Stimulated activated CD8-positive, alpha-beta memory T cell treated with anti-CD3 and anti-CD28 coated beads, Interleukin-7, amount 100 ng/mL, for 1 hour (primary cell): Measurements from ENCODE around the gene OMP.

ENCODE experiments used
- DNase-seq, 2 donors: peaks; one replicate each; pipeline ENCODE4 v3.0.0-alpha.2; 2020; ENCODE audit warnings: low read depth in 2 of 2

OMP gene

DNA sequence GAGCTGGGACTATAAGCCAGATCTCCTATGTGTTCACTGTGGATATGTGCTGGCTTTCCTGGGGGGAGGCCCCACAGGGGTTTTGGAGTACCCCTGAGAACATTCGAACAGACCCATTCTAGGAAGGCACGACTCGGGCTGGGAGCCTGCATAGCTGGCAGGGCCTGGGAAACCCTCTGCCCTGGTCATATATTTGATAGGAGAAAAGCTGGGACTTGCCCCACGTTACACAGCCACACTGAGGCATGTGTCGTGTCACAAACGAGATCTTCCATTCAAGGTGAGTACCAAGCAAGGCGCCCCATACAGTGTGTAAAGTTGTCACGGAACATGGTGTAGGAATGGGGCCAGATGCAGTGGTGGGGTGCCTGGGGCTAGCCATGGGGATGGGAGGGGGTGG, 36.6 kb downstream of the OMP start:
- DNase-seq = no peak

DNA sequence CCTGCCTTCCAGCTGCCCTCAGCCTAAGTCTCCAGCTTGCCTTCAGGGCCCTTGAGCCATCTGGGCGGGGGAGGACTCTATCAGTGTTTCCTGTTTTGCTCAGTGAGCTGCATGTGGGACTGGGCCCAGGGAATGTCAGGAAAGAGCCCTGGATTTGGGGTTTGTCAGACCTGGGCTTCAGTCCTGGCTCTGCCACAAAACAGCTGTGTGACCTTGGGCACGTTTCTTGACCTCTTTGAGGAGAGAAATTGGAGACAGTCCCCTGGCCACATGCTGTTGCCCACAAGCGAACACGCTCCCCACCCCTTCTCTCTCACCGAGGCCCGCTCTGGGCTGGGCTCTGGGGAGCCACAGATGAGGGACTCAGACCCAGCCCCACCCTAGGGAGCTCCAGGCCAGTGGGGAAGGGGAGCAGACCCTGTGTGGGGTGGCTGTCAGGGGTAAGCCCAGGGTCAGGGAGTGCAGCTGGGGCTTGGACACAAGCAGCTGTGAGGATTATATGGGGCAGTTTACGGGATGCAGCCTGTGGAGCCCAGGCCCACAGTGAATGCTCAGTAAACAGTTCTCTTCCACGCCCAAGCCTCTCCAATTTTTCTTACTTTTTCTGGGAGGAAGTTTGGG, 37.7 kb downstream of the OMP start:
- DNase-seq = no peak

DNA sequence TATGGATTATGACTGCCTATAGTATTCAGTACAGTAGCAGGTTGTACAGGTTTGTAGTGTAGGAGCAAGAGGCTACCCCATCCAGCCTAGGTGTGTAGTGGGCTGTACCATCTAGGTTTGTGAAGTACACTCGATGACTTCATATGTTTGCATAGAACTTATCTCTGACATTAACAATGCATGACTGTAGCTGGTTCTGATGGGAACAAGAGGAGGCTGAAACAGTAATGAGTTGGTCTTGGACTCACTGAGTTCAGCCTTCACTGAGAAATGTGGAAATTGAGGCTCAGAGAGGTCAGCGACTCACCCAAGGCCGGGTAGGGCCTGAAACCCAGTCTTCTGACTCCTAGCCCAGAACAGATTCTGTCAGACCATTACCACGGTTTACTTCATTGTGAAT, 38.4 kb downstream of the OMP start:
- no peak for DNase-seq

DNA sequence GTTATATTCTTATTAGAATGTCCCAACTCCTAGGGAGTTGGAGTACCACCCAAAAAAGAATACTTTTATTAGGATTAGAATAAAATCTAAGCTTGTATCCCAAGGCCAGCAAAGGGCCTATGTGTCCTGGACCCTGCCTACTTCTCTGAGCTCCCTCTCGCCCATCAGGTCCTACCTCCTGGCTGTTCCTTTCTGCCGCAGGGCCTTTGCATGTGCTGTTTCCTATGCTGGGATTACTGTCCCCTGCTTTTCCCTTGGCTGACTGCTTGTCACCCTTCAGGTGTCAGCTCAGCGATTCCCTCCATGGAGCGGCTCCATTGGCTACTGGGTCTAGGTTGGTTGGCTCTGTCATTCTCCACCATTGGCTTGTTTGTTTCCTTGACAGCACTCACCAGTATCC, 38.8 kb downstream of the OMP start:
- no peak for DNase-seq

DNA sequence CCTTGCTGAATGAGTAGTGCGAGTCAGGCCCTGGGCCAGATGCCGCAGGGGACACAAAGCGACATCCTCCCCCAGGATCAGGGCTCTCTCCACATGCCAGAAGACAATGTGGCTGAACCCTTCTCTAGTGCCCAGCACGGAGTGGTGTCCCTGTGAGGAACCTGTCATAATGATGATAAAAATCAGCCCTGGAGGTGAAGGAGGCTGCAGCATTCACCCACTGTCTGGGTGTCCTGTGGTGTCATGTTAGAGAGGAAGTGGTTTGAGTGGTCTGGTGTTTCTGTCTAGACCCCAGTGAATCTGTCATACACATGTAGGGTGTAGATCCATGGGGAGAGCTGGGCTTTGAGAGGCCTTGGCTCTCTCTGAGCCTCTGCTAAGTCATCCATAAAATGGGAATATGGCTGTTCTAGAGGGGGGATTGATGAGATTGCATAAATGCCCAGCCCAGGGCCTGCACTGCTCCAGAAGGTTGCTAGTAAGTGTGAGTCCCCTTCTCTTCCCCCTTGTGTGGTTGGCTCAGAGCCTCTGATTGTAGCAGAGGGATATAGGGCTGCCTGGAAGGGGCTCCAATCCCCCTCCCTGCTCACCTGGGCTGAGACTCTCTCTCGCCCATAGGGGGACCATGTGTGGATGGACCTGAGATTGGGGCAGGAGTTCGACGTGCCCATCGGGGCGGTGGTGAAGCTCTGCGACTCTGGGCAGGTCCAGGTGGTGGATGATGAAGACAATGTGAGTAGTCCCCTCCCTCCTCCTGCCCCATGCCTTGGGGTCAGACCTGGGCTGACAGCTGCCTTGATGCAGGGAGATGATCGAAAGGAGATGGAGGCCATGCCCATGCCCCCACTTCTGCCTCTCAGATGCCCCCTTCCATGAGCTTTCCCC, 39.7 kb downstream of the OMP start:
- no peak for DNase-seq

DNA sequence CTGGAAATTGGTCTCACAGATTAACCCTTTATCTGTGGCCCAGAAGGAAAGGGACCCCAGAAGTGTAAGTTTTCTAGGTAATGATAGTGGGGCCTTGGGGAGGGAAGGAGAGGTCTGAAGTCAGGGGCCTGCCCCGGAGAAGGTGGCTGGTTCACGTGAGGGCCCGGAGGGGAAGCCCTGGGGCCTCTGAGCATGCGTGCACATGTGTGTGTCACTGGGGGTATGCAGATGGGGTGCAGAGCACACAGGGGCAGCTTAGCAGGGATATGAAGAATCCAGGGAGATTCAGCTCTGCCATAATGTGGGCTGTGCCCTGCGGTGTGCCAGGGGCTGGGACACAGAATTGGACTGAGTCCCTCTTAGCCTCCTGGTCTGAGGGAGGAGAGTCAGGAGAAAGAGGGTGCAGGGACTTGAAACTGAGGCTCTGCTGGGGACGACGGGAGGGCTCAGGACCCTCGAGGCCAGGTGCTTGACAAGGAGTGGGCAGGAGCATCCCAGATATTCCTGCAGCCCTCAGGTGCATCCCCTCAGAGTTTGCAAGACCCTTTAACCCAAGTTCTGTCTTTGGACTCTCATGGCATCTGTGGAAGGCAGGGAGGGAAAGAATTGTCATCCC, 40.9 kb downstream of the OMP start:
- DNase-seq = no peak

DNA sequence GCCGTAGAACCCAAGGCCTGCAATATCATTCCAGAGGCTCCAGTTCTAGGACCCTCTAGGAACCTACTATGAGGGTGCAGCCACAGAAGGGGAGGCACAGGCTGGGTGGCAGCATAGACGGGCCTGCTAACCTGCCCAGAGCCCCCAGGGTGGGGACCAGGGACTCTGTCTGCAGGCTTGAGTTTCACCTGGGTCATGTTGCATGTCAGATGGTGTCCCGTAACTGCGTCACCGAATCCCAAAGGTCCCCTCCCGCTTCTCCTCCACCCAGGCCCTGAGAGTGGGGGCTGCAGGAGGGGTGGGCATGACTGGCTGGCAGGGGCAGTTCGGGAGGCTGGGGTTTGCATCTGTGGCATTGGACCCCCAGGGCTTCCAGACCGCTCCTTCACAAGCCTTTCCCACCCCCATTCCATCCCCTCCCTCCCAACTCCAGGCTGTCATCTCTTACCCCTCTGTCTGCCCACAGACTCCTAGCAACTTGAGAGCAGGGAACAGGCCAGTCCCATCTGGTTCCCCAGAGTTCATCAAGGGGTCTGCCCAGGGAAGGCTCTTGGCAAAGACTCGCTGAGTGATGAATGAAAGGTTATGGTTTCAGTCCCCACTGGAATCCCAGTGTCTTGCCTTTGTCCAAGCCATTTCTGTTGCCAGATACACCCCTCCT, 41.7 kb downstream of the OMP start:
- no peak for DNase-seq

DNA sequence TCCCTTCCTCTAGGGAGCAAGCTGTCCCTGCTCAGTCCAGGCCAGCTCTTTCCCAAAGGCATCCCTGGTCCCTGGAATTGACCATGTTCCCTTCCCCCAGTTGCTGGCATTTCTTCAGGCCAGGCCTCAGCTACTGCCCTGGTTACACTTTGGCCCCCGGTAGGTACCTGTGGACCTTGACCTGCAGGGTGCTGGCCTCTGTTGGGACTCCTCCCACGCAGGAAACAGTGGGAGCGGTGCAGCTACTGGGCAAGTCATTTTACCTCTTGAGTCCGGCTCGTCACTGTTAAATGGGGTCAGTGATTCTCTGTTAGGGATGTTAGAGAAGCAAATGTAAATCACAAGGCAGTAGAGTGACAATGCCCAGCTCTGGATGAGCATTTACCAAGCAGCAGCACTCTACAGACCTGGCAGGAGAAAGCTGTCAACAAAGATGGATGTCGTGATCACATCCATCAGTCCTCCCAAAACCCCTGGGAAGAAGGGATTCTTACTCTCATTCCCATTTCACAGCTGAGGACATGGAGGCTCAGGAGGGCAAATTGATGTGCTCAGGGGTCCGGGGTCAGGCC, 42.3 kb downstream of the OMP start:
- no peak for DNase-seq

DNA sequence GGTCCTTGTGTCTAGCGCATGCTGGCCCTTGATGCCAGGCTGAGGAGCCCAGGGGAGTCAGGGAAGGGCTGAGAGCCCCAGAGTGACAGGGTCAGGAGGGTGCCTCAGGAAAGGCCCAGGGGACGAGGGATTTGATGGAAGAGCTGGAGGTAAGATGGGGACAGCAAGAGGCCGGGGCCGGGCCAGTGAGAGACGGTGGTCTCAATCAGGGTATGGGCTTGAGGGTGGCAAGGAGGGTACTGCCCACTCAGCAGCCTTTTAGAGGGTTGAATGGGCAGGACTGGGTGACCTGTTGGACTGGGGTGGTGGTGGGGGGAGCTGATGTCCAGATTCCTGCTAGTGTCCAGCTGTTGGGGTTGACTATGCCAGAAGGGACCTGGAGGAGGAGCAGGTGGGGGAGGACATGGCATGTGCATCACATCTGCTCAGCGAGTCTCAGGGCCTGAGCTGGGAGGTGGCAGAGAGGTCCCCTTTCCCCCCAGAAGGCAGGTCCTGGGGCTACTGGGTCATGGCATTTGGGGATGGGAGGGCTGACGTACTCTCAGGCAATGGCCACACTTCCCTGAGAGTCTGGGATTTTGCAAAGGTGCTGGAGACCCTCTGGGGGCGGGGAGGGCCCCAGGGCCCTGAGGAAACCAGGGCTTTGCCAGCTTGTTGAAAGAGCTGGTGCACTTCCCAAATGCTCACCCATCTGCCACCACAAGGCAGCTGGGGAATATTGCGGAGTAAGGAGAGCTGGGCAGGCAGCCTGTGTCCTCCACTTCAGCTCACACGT, 43.8 kb downstream of the OMP start:
- no peak for DNase-seq

DNA sequence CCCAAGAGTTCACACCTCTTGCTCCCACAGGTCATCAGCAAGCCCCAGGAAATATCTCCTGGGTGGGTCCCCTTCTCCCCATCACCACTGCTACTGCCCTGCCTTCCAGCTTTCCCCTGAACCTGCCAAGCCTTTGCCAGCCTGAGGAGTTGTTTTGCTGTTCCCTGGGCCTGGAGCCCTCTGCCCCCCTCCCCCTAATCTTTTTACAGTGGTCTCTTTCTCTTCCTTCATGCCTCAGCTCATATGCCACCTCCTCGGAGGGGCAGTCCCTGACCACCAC, 44.3 kb downstream of the OMP start:
- DNase-seq = no peak

DNA sequence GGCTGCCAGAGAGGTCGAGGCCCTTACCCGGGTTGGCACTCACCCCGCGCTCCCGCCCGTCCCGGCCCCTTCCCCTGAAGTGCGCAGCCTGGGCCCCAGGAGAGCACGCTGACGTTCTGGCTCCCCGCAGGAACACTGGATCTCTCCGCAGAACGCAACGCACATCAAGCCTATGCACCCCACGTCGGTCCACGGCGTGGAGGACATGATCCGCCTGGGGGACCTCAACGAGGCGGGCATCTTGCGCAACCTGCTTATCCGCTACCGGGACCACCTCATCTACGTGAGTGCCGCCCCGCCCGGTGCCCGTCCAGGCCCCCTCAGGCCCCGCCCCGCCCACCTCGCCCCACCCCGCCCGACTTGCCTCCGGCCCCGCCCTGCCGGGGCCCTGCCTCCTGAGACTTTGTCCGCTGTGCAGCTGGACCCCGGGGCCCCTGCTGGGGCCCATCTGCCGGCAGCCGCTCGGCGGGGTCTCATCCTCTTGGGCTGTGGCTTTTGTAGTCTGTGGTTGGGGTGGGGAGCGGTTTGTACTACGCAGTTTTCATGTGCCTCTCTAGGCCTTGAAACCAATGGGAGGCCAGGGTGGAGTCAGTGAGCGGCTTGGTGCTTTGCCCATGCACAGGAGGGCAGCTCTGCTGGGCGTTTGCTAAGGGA, 45.2 kb downstream of the OMP start:
- DNase-seq = peak in 1 of 2 donors; percentile 20

DNA sequence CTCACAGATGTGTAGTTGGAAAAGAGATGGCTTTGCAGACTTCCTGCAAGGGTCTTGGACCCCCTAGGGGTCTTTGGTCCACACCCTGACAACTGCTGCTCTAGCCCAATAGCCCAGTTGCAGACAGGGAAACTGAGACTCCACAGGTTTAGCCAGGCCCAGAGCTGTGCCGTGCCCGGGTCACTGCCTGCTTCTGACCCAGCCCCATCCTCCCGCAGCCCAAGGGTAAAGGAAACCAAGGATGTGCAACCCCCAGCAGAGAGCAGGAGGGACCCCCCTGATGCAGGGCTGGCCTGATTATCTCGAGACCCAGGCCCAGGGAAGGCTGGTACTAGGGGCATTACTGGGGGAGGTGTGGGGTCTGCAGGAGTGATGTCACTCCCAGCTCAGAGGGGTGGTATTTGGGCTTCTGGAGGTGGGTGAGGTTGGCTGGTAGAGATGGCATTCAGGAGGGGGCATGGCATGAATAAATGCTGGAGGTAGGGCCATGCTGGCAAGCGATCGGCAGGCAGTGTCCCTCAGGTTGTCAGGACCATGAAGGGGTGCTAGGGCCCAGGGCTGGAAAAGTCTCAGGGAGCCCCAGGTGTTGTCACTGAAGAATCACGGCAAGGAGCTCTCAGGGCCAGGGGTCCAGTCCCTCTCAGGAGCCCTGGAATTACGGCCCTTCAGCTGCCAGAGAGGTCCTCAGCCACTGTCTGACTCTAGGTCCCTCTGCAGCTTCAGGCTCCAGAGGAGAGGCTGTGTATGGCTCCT, 46.5 kb downstream of the OMP start:
- no peak for DNase-seq

DNA sequence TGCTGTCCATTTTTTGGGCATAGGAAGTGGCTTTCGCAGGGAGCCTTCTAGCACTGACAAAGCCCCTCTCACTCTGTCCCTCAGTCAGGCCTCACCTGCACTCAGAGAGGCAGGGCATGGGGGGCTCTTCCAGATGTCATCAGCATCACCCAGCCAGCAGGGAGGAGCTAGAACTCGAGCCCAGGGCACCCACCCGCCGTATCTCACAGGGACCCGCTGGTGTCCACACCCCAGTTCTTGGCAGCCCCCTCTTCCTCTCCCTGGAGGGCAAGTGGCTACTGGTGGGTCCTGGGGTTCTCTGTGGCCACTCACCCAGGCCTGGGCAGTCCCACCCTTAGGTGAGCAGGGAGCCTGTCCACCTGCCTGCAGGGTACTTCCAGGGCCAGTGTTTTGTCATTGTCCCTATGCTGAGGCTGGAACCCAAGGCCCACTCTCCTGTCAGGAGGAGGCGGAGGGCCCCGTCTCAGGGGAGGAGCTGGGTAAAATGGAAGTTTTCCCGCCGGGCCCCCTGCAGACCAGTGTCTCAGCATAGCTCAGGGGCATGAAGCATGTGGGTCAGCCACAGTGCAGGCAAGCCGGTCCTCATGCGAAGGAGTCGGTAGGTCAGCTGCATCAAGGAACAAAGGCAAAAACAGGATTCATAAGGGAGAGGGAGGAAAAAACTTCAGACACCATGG, 47.2 kb downstream of the OMP start:
- no peak for DNase-seq

DNA sequence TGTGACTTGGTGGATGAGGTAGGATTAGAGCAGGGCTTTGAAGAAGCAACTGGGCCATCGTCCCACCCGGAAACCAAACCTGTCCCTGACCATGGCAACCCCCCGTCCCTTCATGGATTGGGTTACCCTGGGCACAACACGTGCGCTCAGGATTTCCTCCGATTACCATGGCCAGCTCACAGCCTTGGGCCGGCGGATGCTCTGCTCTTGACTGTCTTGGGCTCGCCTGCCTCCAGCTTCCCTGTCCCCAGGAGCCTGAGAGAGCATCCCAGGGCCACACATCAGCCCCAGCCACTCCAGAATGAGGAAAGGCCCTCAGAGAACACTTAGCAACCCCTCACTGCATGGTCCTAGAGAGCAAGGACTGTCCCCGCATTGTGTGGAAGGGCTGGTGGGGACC, 48.2 kb downstream of the OMP start:
- DNase-seq = no peak

DNA sequence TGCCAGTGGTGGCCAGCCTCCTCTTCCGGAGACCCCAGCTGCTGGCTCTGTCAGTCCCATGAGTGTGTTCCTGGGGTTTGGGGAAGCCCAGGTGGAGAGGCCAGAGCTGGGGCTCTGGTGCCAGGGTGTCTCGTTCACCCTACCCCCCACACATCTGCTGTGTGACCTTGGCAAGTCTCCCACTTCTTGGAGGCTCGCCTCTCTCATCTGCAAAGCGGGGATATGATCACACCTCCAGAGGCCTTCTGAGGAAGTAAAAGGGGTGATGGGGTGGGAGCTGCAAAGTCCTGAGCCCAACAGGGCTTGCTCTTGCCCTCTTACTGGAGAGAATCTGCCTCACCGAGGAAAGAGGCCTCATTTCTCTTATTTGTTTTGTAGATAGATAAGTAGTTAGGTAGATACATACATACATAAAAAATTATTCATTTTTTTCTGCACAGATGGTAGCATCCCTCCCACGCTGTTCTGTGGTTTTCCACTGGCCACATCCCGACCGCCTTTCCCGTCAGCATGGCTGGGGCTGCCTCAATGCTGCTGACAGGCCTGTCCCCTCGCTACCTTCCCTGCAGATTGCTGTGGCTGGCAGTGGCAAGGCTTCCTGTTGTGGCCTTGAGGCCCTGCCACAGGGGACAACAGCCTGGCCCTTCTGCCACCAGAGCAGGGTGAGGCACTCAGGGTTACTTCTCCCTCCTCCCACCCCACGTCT, 49.3 kb downstream of the OMP start:
- DNase-seq = peak in 1 of 2 donors; percentile 11

DNA sequence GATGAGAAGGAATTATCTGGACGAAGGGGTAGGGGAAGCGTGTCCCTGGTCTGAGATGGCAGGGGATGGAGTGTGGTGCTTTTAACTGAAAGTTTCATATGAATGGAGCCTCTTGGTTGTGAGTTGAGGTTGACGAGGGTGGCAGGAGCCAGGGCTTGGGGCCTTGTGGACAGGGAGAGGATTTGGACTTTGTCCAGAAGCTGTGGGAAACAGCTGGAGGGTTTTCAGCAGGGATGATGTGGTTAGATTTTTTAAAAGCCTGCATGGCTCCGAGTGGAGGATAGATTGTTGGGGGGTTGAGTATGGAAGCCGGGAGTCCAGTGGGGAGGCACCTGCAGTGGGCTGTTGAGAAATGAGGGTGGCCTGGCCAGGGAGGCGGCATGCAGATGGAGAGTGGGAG, 50.2 kb downstream of the OMP start:
- DNase-seq = no peak
